ENCODE data around the gene OOSP1. TPM values are rescaled to one million over a fixed set of nuclear protein-coding genes. Genes with fewer than 3 reads are reported as not detected.

Gene OOSP1
- polyA plus RNA-seq, 3 donors: not detected

DNA sequence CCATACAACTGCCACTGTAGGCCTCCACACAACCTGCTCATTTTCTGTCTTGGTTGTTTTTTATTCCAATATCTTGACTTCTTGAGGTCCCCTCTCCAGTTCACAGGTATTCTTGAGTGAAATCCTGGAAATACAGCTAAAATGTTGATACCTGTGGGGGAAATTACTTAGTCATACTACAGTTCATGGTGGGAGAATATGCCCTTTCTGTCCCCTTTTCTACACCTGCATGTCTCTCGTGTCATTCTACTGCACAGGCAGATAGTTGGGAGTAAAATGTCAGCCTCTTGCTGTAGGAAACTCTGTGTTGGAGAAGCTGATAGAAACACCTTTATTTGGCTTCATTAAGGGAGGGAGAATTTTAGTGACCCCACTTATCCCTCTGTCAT lies 30.2 kb downstream of the OOSP1 start:
- Histone ChIP-seq H3K27me3 (ENCODE audit: control insufficient read depth in 2 of 2, insufficient read depth in 2 of 2, low read length in 2 of 2) (no peaks in the 10 kb centered on the region), H3K9me3 (replicated peaks in 1 of 2; ENCODE audit: control insufficient read depth in 1 of 2, insufficient read depth in 1 of 2, low read length in 2 of 2) (no peaks in the 10 kb centered on the region), H4K20me1 (ENCODE audit: insufficient read depth, low read length) (no peaks in the 10 kb centered on the region), H3K27ac (ENCODE audit: low read depth in 1 of 2, low read length in 2 of 2) (no peak overlapping the region), H2AFZ (ENCODE audit: insufficient read depth, low read depth, low read length, poor library complexity, severe bottlenecking) (no peak overlapping the region), H3K36me3 (replicated peaks in 1 of 2; ENCODE audit: control insufficient read depth in 1 of 2, insufficient read depth in 2 of 2, low read length in 2 of 2) (no peaks in the 10 kb centered on the region), H3K4me1 (ENCODE audit: control insufficient read depth in 1 of 2, insufficient read depth in 2 of 2, low read length in 2 of 2) (no peaks in the 10 kb centered on the region), H3K79me2 (ENCODE audit: insufficient read depth, low read length) (no peaks in the 10 kb centered on the region), H3K9ac (ENCODE audit: insufficient read depth, low read length, poor library complexity, severe bottlenecking) (no peak overlapping the region), H3K4me3 (replicated peaks in 1 of 3; ENCODE audit: low read depth in 2 of 3, low read length in 3 of 3) (no peak overlapping the region), H3K4me2 (replicated peaks; ENCODE audit: extremely low read depth, low read length, poor library complexity, severe bottlenecking) (no peak overlapping the region)
- H3K27me3 Mint-ChIP-seq (ENCODE audit: low read depth in 3 of 3): peaks cover 0 to 2% (median 0%) of the 10 kb centered on the region in 3 donors
- no peak for DNase-seq
- TF ChIP-seq, protein P1, sequence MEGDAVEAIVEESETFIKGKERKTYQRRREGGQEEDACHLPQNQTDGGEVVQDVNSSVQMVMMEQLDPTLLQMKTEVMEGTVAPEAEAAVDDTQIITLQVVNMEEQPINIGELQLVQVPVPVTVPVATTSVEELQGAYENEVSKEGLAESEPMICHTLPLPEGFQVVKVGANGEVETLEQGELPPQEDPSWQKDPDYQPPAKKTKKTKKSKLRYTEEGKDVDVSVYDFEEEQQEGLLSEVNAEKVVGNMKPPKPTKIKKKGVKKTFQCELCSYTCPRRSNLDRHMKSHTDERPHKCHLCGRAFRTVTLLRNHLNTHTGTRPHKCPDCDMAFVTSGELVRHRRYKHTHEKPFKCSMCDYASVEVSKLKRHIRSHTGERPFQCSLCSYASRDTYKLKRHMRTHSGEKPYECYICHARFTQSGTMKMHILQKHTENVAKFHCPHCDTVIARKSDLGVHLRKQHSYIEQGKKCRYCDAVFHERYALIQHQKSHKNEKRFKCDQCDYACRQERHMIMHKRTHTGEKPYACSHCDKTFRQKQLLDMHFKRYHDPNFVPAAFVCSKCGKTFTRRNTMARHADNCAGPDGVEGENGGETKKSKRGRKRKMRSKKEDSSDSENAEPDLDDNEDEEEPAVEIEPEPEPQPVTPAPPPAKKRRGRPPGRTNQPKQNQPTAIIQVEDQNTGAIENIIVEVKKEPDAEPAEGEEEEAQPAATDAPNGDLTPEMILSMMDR (IDR thresholded peaks at IDR 0.05): no peak
- intact Hi-C loops (cut with micrococcal nuclease): no loop called here
- no CpG with 5 or more reads among the region's 1 CpG for WGBS (ENCODE audit: insufficient coverage)
- no peak overlapping the region for H3K27ac Mint-ChIP-seq
- no peaks in the 10 kb centered on the region for H3K4me1 Mint-ChIP-seq
- H3K9me3 Mint-ChIP-seq: peaks cover 0 to 5% (median 0%) of the 10 kb centered on the region in 7 donors
- no peak overlapping the region for H3K4me3 Mint-ChIP-seq
- H3K36me3 Mint-ChIP-seq: no peaks in the 10 kb centered on the region

DNA sequence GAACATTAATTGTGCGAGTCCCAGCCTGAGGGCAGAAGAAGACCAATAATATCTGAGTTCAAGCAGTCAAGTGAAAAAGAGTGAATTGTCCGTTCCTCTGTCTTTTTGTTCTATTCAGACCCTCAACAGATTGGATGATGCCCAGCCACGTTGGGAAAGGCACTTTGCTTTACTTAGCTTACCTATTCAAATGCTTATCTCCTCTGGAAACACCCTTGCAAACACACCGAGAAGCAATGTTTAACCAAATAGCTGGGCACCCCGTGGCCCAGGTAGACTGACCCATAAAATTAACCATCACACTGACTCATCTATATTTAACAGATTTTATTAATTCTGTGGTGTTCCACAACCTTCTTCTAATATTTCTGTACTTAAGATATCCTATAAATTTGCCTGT lies 34.9 kb downstream of the OOSP1 start:
- peaks cover 0 to 5% (median 0%) of the 10 kb centered on the region in 7 donors for H3K9me3 Mint-ChIP-seq

More for the DNA sequence above, 34.9 kb downstream of the OOSP1 start:
- H3K4me1 Mint-ChIP-seq: no peaks in the 10 kb centered on the region
- H3K36me3 Mint-ChIP-seq: no peaks in the 10 kb centered on the region
- intact Hi-C loops (cut with micrococcal nuclease): no loop called here
- no peaks in the 10 kb centered on the region for H4K20me1 ChIP-seq (ENCODE audit: insufficient read depth, low read length)
- peaks cover 0 to 2% (median 0%) of the 10 kb centered on the region in 3 donors for H3K27me3 Mint-ChIP-seq (ENCODE audit: low read depth in 3 of 3)
- H3K27me3 ChIP-seq (ENCODE audit: control insufficient read depth in 2 of 2, insufficient read depth in 2 of 2, low read length in 2 of 2): no peaks in the 10 kb centered on the region
- no peaks in the 10 kb centered on the region for H3K4me1 ChIP-seq (ENCODE audit: control insufficient read depth in 1 of 2, insufficient read depth in 2 of 2, low read length in 2 of 2)
- H3K36me3 ChIP-seq (replicated peaks in 1 of 2; ENCODE audit: control insufficient read depth in 1 of 2, insufficient read depth in 2 of 2, low read length in 2 of 2): no peaks in the 10 kb centered on the region
- H3K27ac ChIP-seq (ENCODE audit: low read depth in 1 of 2, low read length in 2 of 2): no peak overlapping the region
- no peak overlapping the region for H3K27ac Mint-ChIP-seq
- H2AFZ ChIP-seq (ENCODE audit: insufficient read depth, low read depth, low read length, poor library complexity, severe bottlenecking): no peak overlapping the region
- H3K79me2 ChIP-seq (ENCODE audit: insufficient read depth, low read length): no peaks in the 10 kb centered on the region
- TF ChIP-seq, protein P1 (IDR thresholded peaks at IDR 0.05): no peak
- whole genome bisulfite sequencing (ENCODE audit: insufficient coverage): 67% methylated on average over 1 of the region's 5 CpGs
- H3K9ac ChIP-seq (ENCODE audit: insufficient read depth, low read length, poor library complexity, severe bottlenecking): no peak overlapping the region
- no peaks in the 10 kb centered on the region for H3K9me3 ChIP-seq (replicated peaks in 1 of 2; ENCODE audit: control insufficient read depth in 1 of 2, insufficient read depth in 1 of 2, low read length in 2 of 2)
- H3K4me3 Mint-ChIP-seq: no peak overlapping the region
- no peak overlapping the region for H3K4me3 ChIP-seq (replicated peaks in 1 of 3; ENCODE audit: low read depth in 2 of 3, low read length in 3 of 3)
- H3K4me2 ChIP-seq (replicated peaks; ENCODE audit: extremely low read depth, low read length, poor library complexity, severe bottlenecking): no peak overlapping the region
- DNase-seq: no peak

Measured in CD14-positive monocyte (primary cell).